Embryonic facial prominence (tissue), 1 donor: ENCODE data around the gene CTU2.
"Not testable (repeated sequence)": the region's sequence is repeated elsewhere in the genome, so short reads cannot be mapped to it uniquely, and the experiment has no call there.

ENCODE experiments used
- DNase-seq: peaks from one replicate; pipeline ENCODE4 v3.0.0-alpha.2; 2016; ENCODE audit errors: extremely low spot score

The CTU2 gene

DNA sequence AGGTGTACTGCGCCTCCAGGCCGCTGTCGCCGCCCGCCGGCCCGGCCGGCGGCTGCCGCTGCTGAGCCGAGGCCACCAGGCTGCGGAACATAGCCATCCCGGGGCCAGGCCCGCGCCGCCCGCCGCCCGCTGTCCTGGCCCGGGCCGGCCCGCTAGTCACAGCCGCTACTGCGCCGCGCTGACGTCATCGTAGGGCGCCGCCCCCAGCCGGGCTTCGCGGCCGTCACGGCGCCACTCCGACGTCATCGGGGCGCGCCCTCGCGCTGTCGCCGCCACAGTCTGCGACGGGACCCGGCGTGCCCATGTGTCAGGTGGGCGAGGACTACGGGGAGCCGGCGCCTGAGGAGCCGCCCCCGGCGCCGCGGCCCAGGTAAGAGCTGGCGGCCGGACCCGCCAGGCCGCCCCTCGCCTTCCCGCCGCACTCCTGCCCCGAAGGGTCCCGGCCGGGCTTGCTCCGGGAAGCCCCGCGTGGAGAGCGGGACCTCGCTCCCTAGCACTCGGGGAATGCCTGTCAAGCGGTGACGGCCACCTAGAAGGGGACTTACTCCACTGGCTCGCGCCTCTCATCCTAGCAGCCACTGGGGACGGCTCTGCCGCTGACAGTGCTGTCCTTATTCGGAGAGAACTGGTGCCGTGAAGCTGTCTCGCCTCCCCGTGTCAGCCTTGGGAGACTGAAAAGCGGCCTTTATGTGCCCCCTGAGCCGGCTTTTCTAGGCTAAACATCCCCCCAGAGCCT is at the start of gene CTU2, which contains the start of gene RNF166:
CTU2 (plus strand) TSS at position 275 of the 736 bp plus-strand sequence; CDS start at position 303, 28 bp downstream.
RNF166 (minus strand) TSS at position 180 of the 736 bp plus-strand sequence; CDS start at position 97, 83 bp downstream.
- peak; percentile 60 for DNase-seq

GRCh38 chr16:88657371-88657770 is 48.9 kb upstream of the CTU2 start:
- no peak for DNase-seq

GRCh38 chr16:88658714-88659113 is 47.6 kb upstream of the CTU2 start:
- no peak for DNase-seq

DNA sequence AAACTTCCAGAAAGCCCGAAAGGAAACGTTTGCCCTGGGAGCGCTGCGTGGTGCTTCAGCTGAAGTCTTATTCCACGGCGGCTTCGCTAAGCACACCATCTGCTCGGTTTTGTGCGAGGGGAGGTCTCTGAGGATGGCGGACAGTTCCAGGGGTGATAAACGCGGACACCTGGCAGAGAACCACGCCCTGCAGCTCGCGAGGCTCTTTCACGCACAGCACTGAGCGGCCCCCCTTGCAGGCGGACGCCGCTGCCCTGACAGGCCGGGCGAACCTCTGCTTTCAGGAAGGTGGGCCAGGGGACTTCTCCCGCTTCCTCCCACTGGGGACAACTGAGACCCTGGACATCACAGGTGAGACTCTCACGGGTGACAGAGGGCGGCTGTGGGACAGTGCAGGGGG is 47.1 kb upstream of the CTU2 start:
- DNase-seq: no peak

DNA sequence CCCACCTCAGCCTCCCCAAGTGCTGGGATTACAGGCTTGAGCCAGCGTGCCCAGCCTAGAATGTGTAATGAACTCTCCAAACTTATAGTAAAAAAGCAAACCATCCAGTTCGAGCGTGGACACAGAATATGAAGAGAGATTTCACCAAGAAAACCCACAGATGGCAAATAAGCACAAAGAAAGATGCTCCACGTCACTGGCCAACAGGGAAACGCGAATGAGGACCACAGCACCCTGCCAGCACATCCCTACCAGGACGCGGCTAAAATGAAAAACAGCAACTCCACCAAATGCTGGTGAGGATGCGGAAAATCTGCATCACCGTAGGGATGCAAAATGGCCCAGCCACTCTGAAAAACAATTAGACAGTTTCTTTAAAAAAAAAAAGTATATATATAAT is 44.8 kb upstream of the CTU2 start:
- DNase-seq: no peak

GRCh38 chr16:88662222-88662842 is 44.0 kb upstream of the CTU2 start:
- no peak for DNase-seq

DNA sequence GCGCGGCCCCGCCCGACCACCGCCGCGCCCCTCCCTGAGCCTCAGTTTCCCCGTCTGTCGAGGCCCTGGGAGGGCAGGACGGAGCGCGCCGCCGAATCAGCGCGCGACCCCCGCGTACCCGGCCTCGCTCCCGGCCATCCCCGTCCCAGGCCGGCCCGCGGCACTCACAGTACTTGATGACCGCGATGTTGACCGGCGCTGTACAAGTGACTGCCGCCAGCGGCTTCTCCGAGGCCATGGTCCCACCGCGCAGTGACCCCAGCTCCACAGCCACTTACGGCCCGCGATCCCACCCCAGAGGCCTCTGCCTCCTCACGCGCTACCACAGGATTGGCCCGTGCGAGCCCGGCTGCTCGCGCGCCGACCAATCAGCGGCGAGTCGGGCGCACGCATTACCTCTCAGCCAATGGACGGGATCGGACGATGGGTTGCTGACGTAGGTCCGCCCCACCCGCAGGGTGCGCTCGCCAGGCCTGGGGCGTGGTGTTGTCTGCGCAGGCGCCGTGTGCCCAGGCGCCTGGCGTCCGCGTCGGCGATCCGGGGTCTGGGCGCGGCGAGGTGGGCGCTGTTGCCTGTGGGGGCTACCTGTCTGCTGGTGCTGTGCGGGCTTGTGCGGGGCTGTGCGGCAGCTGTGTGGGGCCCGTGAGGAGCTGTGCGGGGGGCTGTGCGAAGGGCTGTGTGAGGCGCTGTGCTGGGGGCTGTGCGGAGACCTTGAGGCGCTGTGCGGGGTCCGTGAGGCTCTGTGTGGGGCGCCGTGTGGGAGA is 43.3 kb upstream of the CTU2 start, which contains the start of gene MVD:
MVD (minus strand) TSS at position 249 of the 764 bp plus-strand sequence; CDS start at position 238, 11 bp downstream.
- DNase-seq: peak; percentile 95

GRCh38 chr16:88665148-88665547 is 41.2 kb upstream of the CTU2 start:
- DNase-seq: no peak

- no peak for DNase-seq
Observed at GRCh38 chr16:88665570-88665969, 40.7 kb upstream of the CTU2 start.

- DNase-seq: no peak
Observed at GRCh38 chr16:88667461-88667860, 38.8 kb upstream of the CTU2 start.

DNA sequence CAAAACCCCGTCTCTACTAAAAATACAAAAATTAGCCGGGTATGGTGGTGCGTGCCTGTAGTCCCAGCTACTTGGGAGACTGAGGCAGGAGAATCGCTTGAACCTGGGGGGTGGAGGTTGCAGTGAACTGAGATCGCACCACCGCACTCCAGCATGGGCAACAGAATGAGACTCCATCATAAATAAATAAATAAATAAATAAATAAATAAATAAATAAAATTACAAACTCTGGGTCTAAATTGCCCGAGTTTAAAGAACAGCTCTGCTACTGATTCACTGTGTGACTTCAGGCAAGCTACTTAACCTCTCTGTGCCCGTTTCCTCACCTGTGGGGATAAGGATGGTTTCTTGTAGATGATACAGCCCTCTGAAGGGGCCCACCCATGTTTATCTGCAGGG is 36.8 kb upstream of the CTU2 start:
- DNase-seq: not testable (repeated sequence)

DNA sequence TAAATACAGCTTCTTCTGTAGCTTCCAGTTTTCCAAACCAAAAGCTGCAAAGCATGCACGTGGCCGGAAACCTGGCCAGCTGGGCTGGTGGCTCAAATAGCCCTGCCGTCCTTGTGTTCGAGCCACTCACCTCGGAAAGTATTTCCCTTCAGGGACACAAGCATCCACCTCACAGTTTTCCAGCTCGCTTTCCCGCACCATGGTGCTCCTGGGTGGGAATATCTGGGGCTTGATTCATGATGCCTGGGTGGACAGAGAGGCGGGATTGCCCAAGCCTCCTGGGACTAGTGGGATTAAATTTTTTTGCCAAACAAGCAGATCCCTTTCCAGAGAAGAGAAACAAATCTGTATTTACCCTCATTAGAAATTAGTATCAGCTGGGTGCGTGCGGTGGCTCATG is 36.3 kb upstream of the CTU2 start:
- DNase-seq: no peak

DNA sequence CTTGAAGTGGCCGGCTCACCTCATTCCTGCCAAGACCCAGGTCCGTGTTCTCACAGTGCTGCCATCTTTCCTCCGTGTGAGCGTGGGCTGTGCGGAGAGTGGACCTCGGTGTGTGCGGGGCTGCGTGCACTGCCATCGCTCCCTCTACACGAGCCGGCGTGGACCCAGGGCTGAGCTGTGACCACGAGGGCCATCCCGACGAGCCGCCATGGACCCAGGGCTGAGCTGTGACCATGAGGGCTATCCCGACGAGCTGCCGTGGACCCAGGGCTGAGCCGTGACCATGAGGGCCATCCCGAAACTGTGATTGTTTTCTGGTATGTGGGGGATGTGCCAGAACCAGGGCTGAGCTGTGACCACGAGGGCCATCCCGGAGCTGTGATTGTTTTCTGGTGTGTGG is 34.5 kb upstream of the CTU2 start:
- DNase-seq: no peak

GRCh38 chr16:88672776-88673175 is 33.5 kb upstream of the CTU2 start:
- no peak for DNase-seq

DNA sequence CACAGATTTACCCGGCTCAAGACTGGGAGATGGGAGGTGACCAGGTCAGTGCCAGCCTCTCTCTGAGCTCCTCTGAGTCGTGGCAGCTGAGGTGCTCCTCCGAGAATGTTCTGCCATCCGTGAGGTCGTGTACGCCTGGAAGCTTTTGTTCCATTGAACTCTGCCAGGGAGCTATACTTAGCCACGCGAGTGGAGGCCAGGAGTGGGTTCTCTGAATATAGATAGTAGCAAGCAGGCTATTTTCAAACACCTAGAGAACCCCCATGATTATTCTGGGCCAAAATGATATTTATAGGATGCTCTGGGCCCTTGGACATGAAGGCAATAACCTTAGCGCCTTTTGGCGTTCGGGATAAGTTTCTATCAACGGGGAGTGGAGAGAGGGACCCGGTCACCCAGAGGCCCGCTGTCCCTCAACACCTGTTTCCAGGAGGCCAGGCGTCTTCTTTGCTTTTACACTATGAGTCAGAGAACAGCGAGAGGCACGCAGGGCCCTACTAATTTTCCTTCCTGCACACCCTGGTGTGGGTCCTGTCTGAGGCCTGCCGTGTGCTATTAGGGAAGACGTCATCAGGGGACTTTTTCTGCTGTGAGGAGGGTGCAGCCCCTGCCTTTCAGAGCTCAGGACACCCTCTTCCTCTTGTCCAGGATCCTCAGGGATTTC is 32.5 kb upstream of the CTU2 start:
- no peak for DNase-seq

GRCh38 chr16:88676502-88677242 is 29.6 kb upstream of the CTU2 start:
- DNase-seq: no peak

GRCh38 chr16:88677721-88678120 is 28.6 kb upstream of the CTU2 start:
- DNase-seq: no peak

DNA sequence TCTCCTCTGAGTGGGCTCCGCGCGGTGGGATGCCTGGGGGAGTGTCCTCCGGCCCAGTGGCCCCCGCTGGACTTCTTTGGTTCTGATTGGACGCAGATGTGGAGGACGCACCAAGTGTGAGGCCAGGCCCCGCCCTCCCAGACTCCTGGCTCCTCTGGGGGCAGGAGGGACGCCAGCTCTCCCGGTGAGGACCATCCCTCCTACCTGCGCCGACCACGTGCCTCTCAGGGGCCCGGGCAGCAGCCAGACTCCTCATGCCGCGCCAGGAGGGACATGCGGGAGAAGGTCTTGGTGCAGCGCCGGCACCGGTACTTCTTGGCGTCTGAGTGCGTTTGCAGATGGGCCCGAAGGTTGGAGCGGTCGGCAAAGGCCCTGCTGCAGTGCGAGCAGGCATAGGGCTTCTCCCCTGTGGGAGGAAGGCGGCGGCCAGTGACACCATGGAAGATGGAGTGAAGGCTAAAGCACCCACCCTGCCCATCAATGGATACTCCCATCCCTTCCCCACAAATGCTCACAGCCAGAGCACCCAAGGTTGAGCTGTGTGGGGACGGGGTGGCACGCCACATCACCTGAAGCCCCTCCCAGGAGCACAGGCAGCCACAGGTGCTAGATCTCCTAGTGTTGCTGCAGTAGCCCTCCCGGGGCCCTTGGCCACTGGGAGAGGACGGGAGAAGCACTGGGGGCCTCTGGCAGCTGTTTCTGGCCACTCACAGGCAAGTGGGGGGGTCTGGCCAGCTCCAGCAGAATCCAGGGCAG is 27.9 kb upstream of the CTU2 start:
- no peak for DNase-seq

GRCh38 chr16:88680554-88681083 is 25.7 kb upstream of the CTU2 start:
- DNase-seq: no peak

DNA sequence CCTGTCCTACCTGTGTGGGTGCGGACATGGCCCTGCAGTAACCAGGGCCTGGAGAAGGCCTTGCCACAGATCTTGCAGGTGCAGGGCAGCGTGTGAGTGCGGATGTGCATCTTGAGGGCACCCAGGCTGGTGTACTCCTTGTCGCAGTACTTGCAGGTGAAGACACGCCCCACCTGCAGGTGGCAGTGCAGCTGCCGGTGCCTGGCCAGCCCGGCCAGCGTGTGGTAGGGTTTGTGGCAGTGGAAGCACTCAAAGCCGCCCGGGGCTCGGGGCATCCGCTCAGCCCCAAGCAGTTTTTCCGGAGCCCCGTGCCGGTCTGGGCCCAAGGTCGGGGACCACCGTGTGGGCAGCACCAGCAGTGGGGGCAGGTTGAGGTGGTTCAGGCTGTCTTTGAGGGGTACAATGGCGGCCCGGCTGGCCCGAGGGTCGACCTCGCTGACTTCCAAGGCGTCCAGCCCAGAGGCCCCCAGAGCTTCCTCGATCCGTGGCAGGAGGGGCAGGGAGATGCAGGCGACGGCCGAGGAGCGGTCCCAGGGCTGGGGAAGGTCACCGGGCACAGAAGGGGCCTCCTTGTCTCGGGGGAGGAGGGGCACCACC is 25.1 kb upstream of the CTU2 start:
- no peak for DNase-seq
